Kidney (tissue), 14 donors: ENCODE data around the gene EDNRA. TPM values are rescaled to one million over a fixed set of nuclear protein-coding genes. Genes with fewer than 3 reads are reported as not detected.

Source experiments
- DNase-seq, 5 donors: peaks; one replicate each; pipeline ENCODE4 v3.0.0-alpha.2; 2013 to 2020
- FAIRE-seq: peaks from 2 replicates; lab custom pipeline; 2012; peaks lifted over from hg19 to GRCh38; lab: Jason Lieb, UNC
- H3K27ac ChIP-seq, 2 donors: one replicate each; pipeline ENCODE4 v1.7.0; 2013; ENCODE audit warnings: low read depth in 2 of 2, low read length in 2 of 2, inconsistent platforms in 1 of 2
- H3K27me3 ChIP-seq: one replicate; pipeline ENCODE4 v1.7.1; 2013; ENCODE audit warnings: low read length, inconsistent platforms; ENCODE audit not compliant: control insufficient read depth, insufficient read depth
- H3K36me3 ChIP-seq, 3 donors: one replicate each; pipeline versions ENCODE4 v1.7.0 to v1.7.1; 2013; ENCODE audit warnings: low read length in 3 of 3, control low read depth in 1 of 3, inconsistent platforms in 1 of 3; ENCODE audit not compliant: insufficient read depth in 3 of 3, control insufficient read depth in 2 of 3
- H3K4me1 ChIP-seq, 3 donors: one replicate each; pipeline versions ENCODE4 v1.7.0 to v1.7.1; 2013; ENCODE audit warnings: low read length in 3 of 3, inconsistent platforms in 1 of 3, low read depth in 1 of 3; ENCODE audit not compliant: control insufficient read depth in 2 of 3, insufficient read depth in 2 of 3
- H3K4me3 ChIP-seq, 3 donors: one replicate each; pipeline versions ENCODE4 v1.7.0 to v1.8.1; 2013; ENCODE audit warnings: low read length in 3 of 3, control low read depth in 1 of 3, inconsistent platforms in 1 of 3
- H3K9ac ChIP-seq, 3 donors: one replicate each; pipeline versions ENCODE4 v1.7.0 to v1.7.1; 2013; ENCODE audit warnings: low read length in 3 of 3, control low read depth in 1 of 3, inconsistent platforms in 1 of 3
- H3K9me3 ChIP-seq, 3 donors: one replicate each; pipeline versions ENCODE4 v1.7.0 to v1.7.1; 2013; ENCODE audit warnings: low read length in 3 of 3, control low read depth in 1 of 3, inconsistent platforms in 1 of 3; ENCODE audit not compliant: control insufficient read depth in 2 of 3, insufficient read depth in 1 of 3
- intact Hi-C: fragments of 100-400 bp; cut with DNase I; formaldehyde crosslinking; loops from one replicate; pipeline ENCODE4 v1.11.1; 2022
- polyA plus RNA-seq: library from polyadenylated mRNA; stranded (reverse); fragments of 350-450 nt; fragmentation: Illumina TruSeq; extraction: RNeasy Lipid Tissue Mini Kit (QIAGEN cat#74804); gene quantifications from one replicate; pipeline ENCODE4 v1.2.3, GENCODE V29; 2014; ENCODE audit warnings: low read depth, low replicate concordance; ENCODE audit not compliant: insufficient read depth
- total RNA-seq: library from RNA; stranded (reverse); fragmentation: NEBNext Ultra II Directional; extraction: Animal tissue kit (Norgen Biotek cat#: 25700); gene quantifications from one replicate; pipeline ENCODE4 v1.2.1, GENCODE V29; 2021
- TF ChIP-seq, protein P1 (sequence below): IDR thresholded peaks from 3 replicates; pipeline ENCODE4 v1.5.1; 2012; ENCODE audit warnings: mild to moderate bottlenecking, moderate library complexity, borderline replicate concordance; ENCODE audit not compliant: insufficient read depth; ENCODE audit errors: extremely low read depth
- donor health status: control.
- donor health status: control.
- donor health status: control.
- donor health status: control.
- donor health status: control.
- donor health status: DM: yes; HTN: yes; CAD: no.
- donor health status: Normal renal cell carcinoma (clear cell type).

Gene EDNRA
- total and polyA plus RNA-seq, 2 donors from 2014 or later, result 3.2 to 8.1 TPM

GRCh38 chr4:147542229-147542990 lies 61.5 kb downstream of the EDNRA start:
- Histone ChIP-seq H3K4me1 (no peaks in the 10 kb centered on the region), H3K36me3 (no peaks in the 10 kb centered on the region), H3K9ac (no peak overlapping the region), H3K27ac (peak overlapping the region in 1 of 2 donors; percentile 27), H3K9me3 (no peaks in the 10 kb centered on the region), H3K4me3 (peak overlapping the region in 2 of 3 donors; percentile 6 to 14), H3K27me3 (no peaks in the 10 kb centered on the region)
- DNase-seq (peak in 2 of 5 donors; percentile 23 to 35), FAIRE-seq (no peak)
- intact Hi-C loops, result no loop called here
- TF ChIP-seq, protein P1, sequence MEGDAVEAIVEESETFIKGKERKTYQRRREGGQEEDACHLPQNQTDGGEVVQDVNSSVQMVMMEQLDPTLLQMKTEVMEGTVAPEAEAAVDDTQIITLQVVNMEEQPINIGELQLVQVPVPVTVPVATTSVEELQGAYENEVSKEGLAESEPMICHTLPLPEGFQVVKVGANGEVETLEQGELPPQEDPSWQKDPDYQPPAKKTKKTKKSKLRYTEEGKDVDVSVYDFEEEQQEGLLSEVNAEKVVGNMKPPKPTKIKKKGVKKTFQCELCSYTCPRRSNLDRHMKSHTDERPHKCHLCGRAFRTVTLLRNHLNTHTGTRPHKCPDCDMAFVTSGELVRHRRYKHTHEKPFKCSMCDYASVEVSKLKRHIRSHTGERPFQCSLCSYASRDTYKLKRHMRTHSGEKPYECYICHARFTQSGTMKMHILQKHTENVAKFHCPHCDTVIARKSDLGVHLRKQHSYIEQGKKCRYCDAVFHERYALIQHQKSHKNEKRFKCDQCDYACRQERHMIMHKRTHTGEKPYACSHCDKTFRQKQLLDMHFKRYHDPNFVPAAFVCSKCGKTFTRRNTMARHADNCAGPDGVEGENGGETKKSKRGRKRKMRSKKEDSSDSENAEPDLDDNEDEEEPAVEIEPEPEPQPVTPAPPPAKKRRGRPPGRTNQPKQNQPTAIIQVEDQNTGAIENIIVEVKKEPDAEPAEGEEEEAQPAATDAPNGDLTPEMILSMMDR, result no peak

DNA sequence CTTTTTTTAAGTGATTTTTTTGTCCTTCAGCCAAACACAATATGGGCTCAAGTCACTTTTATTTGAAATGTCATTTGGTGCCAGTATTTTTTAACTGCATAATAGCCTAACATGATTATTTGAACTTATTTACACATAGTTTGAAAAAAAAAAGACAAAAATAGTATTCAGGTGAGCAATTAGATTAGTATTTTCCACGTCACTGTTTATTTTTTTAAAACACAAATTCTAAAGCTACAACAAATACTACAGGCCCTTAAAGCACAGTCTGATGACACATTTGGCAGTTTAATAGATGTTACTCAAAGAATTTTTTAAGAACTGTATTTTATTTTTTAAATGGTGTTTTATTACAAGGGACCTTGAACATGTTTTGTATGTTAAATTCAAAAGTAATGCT lies 62.1 kb downstream of the EDNRA start:
- peak overlapping the region in 1 of 3 donors; percentile 6 for H3K4me3 ChIP-seq
- FAIRE-seq, result peak; percentile 6

DNA sequence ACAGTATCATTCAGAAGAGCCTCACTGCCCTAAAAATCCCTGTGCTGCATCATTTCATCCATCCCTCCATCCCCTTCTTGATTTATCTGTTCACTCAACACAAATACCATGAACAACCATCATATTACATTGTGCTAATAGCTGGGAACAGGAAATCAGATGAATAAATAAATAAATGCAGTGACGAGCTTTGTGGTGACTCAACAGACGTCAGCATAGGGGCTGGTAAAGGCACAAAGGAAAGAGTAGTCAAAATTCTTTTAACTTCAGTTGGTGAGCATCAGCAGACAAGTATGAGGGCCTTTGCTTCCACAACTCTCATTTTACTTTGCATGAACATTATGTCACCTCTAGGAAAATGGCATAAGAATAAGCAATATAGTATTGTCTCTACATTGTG lies 65.5 kb downstream of the EDNRA start:
- no peaks in the 10 kb centered on the region for H3K36me3 ChIP-seq
- TF ChIP-seq, protein P1, result no peak
- no peaks in the 10 kb centered on the region for H3K9me3 ChIP-seq
- no peak overlapping the region for H3K4me3 ChIP-seq
- H3K27me3 ChIP-seq, result no peaks in the 10 kb centered on the region
- no peaks in the 10 kb centered on the region for H3K4me1 ChIP-seq
- intact Hi-C loops, result no loop called here
- DNase-seq, result no peak
- H3K9ac ChIP-seq, result no peak overlapping the region
- no peak for FAIRE-seq
- H3K27ac ChIP-seq, result no peak overlapping the region

More for the DNA sequence above, 62.1 kb downstream of the EDNRA start:
- no peak for DNase-seq
- TF ChIP-seq, protein P1, result no peak
- Histone ChIP-seq H3K9ac (no peak overlapping the region), H3K27me3 (no peaks in the 10 kb centered on the region), H3K4me1 (no peaks in the 10 kb centered on the region), H3K27ac (no peak overlapping the region), H3K9me3 (no peaks in the 10 kb centered on the region), H3K36me3 (no peaks in the 10 kb centered on the region)
- intact Hi-C loops, result no loop called here
